Kidney (tissue), 14 donors: Measurements from ENCODE around the gene PPM1D. TPM values are rescaled to one million over a fixed set of nuclear protein-coding genes. Genes with fewer than 3 reads are reported as not detected.

ENCODE experiments used
- DNase-seq, 5 donors: peaks; one replicate each; pipeline ENCODE4 v3.0.0-alpha.2; 2013 to 2020
- FAIRE-seq: peaks from 2 replicates; lab custom pipeline; 2012; peaks lifted over from hg19 to GRCh38; lab: Jason Lieb, UNC
- H3K27ac ChIP-seq, 2 donors: one replicate each; pipeline ENCODE4 v1.7.0; 2013; ENCODE audit warnings: low read depth in 2 of 2, low read length in 2 of 2, inconsistent platforms in 1 of 2
- H3K27me3 ChIP-seq: one replicate; pipeline ENCODE4 v1.7.1; 2013; ENCODE audit warnings: low read length, inconsistent platforms; ENCODE audit not compliant: control insufficient read depth, insufficient read depth
- H3K36me3 ChIP-seq, 3 donors: one replicate each; pipeline versions ENCODE4 v1.7.0 to v1.7.1; 2013; ENCODE audit warnings: low read length in 3 of 3, control low read depth in 1 of 3, inconsistent platforms in 1 of 3; ENCODE audit not compliant: insufficient read depth in 3 of 3, control insufficient read depth in 2 of 3
- H3K4me1 ChIP-seq, 3 donors: one replicate each; pipeline versions ENCODE4 v1.7.0 to v1.7.1; 2013; ENCODE audit warnings: low read length in 3 of 3, inconsistent platforms in 1 of 3, low read depth in 1 of 3; ENCODE audit not compliant: control insufficient read depth in 2 of 3, insufficient read depth in 2 of 3
- H3K4me3 ChIP-seq, 3 donors: one replicate each; pipeline versions ENCODE4 v1.7.0 to v1.8.1; 2013; ENCODE audit warnings: low read length in 3 of 3, control low read depth in 1 of 3, inconsistent platforms in 1 of 3
- H3K9ac ChIP-seq, 3 donors: one replicate each; pipeline versions ENCODE4 v1.7.0 to v1.7.1; 2013; ENCODE audit warnings: low read length in 3 of 3, control low read depth in 1 of 3, inconsistent platforms in 1 of 3
- H3K9me3 ChIP-seq, 3 donors: one replicate each; pipeline versions ENCODE4 v1.7.0 to v1.7.1; 2013; ENCODE audit warnings: low read length in 3 of 3, control low read depth in 1 of 3, inconsistent platforms in 1 of 3; ENCODE audit not compliant: control insufficient read depth in 2 of 3, insufficient read depth in 1 of 3
- intact Hi-C: fragments of 100-400 bp; cut with DNase I; formaldehyde crosslinking; loops from one replicate; pipeline ENCODE4 v1.11.1; 2022
- polyA plus RNA-seq: library from polyadenylated mRNA; stranded (reverse); fragments of 350-450 nt; fragmentation: Illumina TruSeq; extraction: RNeasy Lipid Tissue Mini Kit (QIAGEN cat#74804); gene quantifications from one replicate; pipeline ENCODE4 v1.2.3, GENCODE V29; 2014; ENCODE audit warnings: low read depth, low replicate concordance; ENCODE audit not compliant: insufficient read depth
- total RNA-seq: library from RNA; stranded (reverse); fragmentation: NEBNext Ultra II Directional; extraction: Animal tissue kit (Norgen Biotek cat#: 25700); gene quantifications from one replicate; pipeline ENCODE4 v1.2.1, GENCODE V29; 2021
- TF ChIP-seq, protein P1 (sequence below): IDR thresholded peaks from 3 replicates; pipeline ENCODE4 v1.5.1; 2012; ENCODE audit warnings: mild to moderate bottlenecking, moderate library complexity, borderline replicate concordance; ENCODE audit not compliant: insufficient read depth; ENCODE audit errors: extremely low read depth
- donor health status: control.
- donor health status: control.
- donor health status: control.
- donor health status: control.
- donor health status: control.
- donor health status: DM: yes; HTN: yes; CAD: no.
- donor health status: Normal renal cell carcinoma (clear cell type).

PPM1D gene
- total and polyA plus RNA-seq, 2 donors from 2014 or later = 4.5 to 16.6 TPM

GRCh38 chr17:60628252-60628889, 28.4 kb downstream of the PPM1D start:
- no peak overlapping the region for H3K4me3 ChIP-seq
- H3K36me3 ChIP-seq = peaks cover 0 to 4% (median 2%) of the 10 kb centered on the region in 3 donors
- H3K27me3 ChIP-seq = no peaks in the 10 kb centered on the region
- no peak overlapping the region for H3K9ac ChIP-seq
- FAIRE-seq = no peak
- TF ChIP-seq, protein P1, sequence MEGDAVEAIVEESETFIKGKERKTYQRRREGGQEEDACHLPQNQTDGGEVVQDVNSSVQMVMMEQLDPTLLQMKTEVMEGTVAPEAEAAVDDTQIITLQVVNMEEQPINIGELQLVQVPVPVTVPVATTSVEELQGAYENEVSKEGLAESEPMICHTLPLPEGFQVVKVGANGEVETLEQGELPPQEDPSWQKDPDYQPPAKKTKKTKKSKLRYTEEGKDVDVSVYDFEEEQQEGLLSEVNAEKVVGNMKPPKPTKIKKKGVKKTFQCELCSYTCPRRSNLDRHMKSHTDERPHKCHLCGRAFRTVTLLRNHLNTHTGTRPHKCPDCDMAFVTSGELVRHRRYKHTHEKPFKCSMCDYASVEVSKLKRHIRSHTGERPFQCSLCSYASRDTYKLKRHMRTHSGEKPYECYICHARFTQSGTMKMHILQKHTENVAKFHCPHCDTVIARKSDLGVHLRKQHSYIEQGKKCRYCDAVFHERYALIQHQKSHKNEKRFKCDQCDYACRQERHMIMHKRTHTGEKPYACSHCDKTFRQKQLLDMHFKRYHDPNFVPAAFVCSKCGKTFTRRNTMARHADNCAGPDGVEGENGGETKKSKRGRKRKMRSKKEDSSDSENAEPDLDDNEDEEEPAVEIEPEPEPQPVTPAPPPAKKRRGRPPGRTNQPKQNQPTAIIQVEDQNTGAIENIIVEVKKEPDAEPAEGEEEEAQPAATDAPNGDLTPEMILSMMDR = no peak
- no peaks in the 10 kb centered on the region for H3K9me3 ChIP-seq
- H3K4me1 ChIP-seq = no peaks in the 10 kb centered on the region
- intact Hi-C loops = no loop called here
- DNase-seq = no peak
- no peak overlapping the region for H3K27ac ChIP-seq

GRCh38 chr17:60629120-60629519, 29.1 kb downstream of the PPM1D start:
- Histone ChIP-seq H3K27me3 (no peaks in the 10 kb centered on the region), H3K4me1 (no peaks in the 10 kb centered on the region), H3K9me3 (no peaks in the 10 kb centered on the region), H3K9ac (no peak overlapping the region), H3K27ac (no peak overlapping the region), H3K4me3 (no peak overlapping the region), H3K36me3 (peaks cover 0 to 4% (median 2%) of the 10 kb centered on the region in 3 donors)
- FAIRE-seq (no peak), DNase-seq (no peak)
- intact Hi-C loops = no loop called here
- TF ChIP-seq, protein P1 = no peak

DNA sequence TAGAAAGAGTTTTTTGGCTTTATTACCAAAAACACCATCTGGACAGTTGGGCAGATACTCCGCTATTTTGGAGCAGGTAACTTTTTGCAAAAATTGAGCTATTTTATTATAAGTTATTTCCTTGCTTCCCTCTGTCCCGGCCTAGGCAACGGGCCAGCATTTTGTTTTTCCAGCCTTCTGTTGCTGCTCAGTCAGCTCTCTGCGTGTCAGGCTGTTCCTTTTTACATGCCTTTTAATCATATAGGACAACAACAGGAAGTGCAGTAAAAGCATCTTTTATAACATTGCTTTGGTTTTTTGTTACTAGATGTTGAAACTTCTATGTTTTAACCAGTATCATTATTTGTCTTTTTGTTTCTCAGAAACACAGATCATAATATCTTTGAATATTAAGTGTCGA, 30.4 kb downstream of the PPM1D start:
- Histone ChIP-seq H3K9ac (no peak overlapping the region), H3K36me3 (peaks cover 0 to 4% (median 2%) of the 10 kb centered on the region in 3 donors), H3K27me3 (no peaks in the 10 kb centered on the region), H3K4me3 (no peak overlapping the region), H3K4me1 (no peaks in the 10 kb centered on the region), H3K9me3 (no peaks in the 10 kb centered on the region), H3K27ac (no peak overlapping the region)
- TF ChIP-seq, protein P1 = no peak
- intact Hi-C loops = no loop called here
- peak in 1 of 5 donors; percentile 71 for DNase-seq
- FAIRE-seq = no peak
